H1 (cell line): ENCODE measurements around the gene SCAP.

ENCODE experiments used
- GABPA ChIP-seq: IDR thresholded peaks from 2 replicates; pipeline ENCODE4 v1.6.1; 2011; ENCODE audit warnings: mild to moderate bottlenecking, low read length, moderate library complexity, borderline replicate concordance; ENCODE audit not compliant: insufficient read depth
- TAF1 ChIP-seq: IDR thresholded peaks from 2 replicates; pipeline ENCODE4 v1.6.1; 2011; ENCODE audit warnings: mild to moderate bottlenecking, low read depth, low read length
- TCF12 ChIP-seq: IDR thresholded peaks from 2 replicates; pipeline ENCODE4 v1.6.1; 2011; ENCODE audit warnings: low read depth, mild to moderate bottlenecking, low read length
- TF ChIP-seq, protein P1 (sequence below), 3 experiments: IDR thresholded peaks; 1 replicate in 2 of 3; 2 replicates in 1 of 3; pipeline versions ENCODE4 v1.5.1 to v1.6.1; 2011; ENCODE audit warnings: low read length in 3 of 3, mild to moderate bottlenecking in 3 of 3, inconsistent platforms in 2 of 3, low read depth in 1 of 3, moderate library complexity in 1 of 3; ENCODE audit not compliant: insufficient read depth in 1 of 3; ENCODE audit errors: control extremely low read depth in 1 of 3
- TF ChIP-seq, protein P2 (sequence below): IDR thresholded peaks from 2 replicates; pipeline ENCODE4 v1.6.1; 2011; ENCODE audit warnings: low read depth, mild to moderate bottlenecking, low read length; ENCODE audit not compliant: insufficient read depth

DNA sequence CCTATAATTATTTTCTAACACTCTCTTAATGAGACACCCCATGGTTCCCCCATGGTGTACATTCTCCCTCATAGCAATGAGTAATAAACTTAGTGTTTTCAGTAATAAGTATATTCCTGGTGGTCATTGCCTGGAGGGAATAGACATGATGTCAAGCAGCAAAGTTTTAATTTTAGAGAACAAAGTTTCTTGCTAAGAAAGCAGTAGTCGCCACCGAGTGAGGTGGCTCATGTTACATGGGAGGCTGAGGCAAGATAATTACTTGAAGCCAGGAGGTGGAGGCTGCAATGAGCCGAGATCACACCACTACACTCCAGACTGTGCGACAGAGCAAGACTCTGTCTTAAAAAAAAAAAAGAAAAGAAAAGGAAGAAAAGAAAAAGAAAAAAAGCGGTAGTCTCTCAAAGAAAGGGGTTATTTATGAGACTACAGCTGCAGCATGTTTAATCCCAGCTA is 40.2 kb upstream of the SCAP start:
- TF ChIP-seq, protein P1, sequence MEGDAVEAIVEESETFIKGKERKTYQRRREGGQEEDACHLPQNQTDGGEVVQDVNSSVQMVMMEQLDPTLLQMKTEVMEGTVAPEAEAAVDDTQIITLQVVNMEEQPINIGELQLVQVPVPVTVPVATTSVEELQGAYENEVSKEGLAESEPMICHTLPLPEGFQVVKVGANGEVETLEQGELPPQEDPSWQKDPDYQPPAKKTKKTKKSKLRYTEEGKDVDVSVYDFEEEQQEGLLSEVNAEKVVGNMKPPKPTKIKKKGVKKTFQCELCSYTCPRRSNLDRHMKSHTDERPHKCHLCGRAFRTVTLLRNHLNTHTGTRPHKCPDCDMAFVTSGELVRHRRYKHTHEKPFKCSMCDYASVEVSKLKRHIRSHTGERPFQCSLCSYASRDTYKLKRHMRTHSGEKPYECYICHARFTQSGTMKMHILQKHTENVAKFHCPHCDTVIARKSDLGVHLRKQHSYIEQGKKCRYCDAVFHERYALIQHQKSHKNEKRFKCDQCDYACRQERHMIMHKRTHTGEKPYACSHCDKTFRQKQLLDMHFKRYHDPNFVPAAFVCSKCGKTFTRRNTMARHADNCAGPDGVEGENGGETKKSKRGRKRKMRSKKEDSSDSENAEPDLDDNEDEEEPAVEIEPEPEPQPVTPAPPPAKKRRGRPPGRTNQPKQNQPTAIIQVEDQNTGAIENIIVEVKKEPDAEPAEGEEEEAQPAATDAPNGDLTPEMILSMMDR (IDR thresholded peaks at IDR 0.05; ENCODE audit: control extremely low read depth in 1 of 3, insufficient read depth in 1 of 3, low read depth in 1 of 3, low read length in 3 of 3): no peak
- TF ChIP-seq TCF12: no peak
- no peak for TF ChIP-seq TAF1
- TF ChIP-seq GABPA: no peak
- TF ChIP-seq, protein P2, sequence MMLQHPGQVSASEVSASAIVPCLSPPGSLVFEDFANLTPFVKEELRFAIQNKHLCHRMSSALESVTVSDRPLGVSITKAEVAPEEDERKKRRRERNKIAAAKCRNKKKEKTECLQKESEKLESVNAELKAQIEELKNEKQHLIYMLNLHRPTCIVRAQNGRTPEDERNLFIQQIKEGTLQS: no peak
